Tibial nerve (tissue), 3 donors: ENCODE results near the gene IFNA2.

Experiments
- EP300 ChIP-seq, 2 donors: sonication (generic); formaldehyde crosslinking; IDR thresholded peaks; one replicate each; pipeline ENCODE4 v1.6.1; 2017; ENCODE audit warnings: antibody characterized with exemption in 2 of 2, mild to moderate bottlenecking in 1 of 2
- POLR2A ChIP-seq, 2 donors: fragments of 450-650 bp; IDR thresholded peaks; one replicate each; pipeline ENCODE4 v1.6.1; 2017; ENCODE audit warnings: antibody characterized with exemption in 2 of 2, mild to moderate bottlenecking in 2 of 2, moderate library complexity in 2 of 2

DNA sequence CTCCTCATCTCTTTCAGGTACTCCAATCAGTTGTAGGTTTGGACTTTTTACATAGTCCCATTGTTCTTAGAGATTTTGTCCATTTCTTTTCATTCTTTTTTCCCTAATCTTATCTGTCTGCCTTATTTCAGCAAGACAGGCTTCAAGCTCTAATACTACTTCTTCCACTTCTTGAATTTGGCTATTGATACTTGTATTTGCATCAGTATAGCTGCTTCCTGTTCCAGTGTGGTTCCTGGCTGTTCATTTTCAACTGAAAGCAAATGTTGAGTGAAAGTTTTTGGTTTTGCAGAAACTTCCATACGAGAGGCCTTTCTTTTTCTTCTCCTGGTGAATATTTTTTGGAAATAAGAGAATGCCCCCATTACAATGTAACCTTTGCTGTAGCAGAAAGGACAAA is 43.0 kb upstream of the IFNA2 start:
- TF ChIP-seq POLR2A (IDR thresholded peaks at IDR 0.05) (no peak), EP300 (IDR thresholded peaks at IDR 0.05) (no peak)
